ENCODE results near the gene TBC1D22B. TPM values are rescaled to one million over a fixed set of nuclear protein-coding genes. Genes with fewer than 3 reads are reported as not detected.

TBC1D22B gene
- total RNA-seq, 1 experiment from 2014 or later = 12.9 TPM

DNA sequence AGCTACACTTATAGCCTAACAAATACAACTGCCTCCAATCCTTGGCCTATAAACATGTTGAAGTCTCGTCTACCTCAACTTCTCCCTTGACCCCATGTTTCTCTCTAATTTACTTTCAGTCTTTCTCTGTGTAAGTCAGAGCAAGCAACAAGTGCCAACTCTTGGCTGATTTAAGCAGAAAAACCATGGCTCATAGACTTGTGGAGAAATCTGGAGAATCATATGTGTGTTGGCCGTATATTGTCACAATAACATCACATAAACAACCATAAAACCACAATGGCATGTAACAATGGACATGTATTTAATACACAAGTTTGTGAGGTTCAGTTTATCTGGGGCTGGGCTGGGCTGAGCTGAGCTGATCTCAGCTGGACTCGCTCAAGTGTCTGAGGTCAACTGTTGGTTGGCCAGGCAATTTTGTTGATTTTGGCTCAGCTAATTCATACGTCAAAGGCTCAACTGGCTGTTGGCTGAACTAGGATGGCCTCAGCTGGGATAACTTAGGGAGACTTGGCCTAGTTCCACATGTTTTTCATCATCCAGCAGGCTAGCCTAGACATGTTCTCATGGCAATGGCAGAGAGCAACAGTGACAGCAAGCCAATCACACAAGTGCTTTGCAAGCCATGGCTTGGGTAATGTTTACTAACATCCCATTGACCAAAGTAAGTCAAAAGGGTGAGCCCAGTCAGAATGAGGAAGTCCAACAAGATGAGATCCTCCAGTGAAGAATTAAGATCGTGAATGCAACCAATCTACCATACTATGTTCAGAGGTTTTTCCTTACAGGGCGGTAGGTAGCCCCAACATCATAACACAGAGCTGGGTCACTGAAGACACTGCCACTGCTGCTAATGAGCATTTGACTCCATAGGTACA lies 12.9 kb upstream of the TBC1D22B start:
- Histone ChIP-seq H2BK120ac (ENCODE audit: low read depth, low read length, poor library complexity, severe bottlenecking) (no peak overlapping the region), H3K79me1 (ENCODE audit: insufficient read depth, low read depth, low read length, poor library complexity, severe bottlenecking) (no peaks in the 10 kb centered on the region), H3K4me1 (ENCODE audit: insufficient read depth, low read length) (no peaks in the 10 kb centered on the region), H3K56ac (ENCODE audit: insufficient read length, low read depth, low read length) (no peak overlapping the region), H4K91ac (ENCODE audit: insufficient read length, low read depth, low read length) (no peak overlapping the region), H2AFZ (ENCODE audit: low read length) (no peak overlapping the region), H3K27me3 (ENCODE audit: insufficient read depth, low read length) (peaks cover 2% of the 10 kb centered on the region; the same call in 1 of the 2 replicates), H2BK12ac (ENCODE audit: insufficient read length, low read depth, low read length) (no peak overlapping the region), H3K79me2 (ENCODE audit: insufficient read depth, low read length) (no peaks in the 10 kb centered on the region), H3K14ac (ENCODE audit: insufficient read depth, low read length) (no peak overlapping the region), H3K9me3 (ENCODE audit: control insufficient read depth, low read depth, low read length) (no peaks in the 10 kb centered on the region), H3K9ac (ENCODE audit: extremely low read depth, insufficient read length, low read length) (no peak overlapping the region), H3K23me2 (ENCODE audit: insufficient read length, low read depth, low read length, poor library complexity, severe bottlenecking) (no peaks in the 10 kb centered on the region), H4K5ac (ENCODE audit: insufficient read length, low read depth, low read length) (no peak overlapping the region), H4K20me1 (ENCODE audit: control insufficient read depth, insufficient read depth, insufficient read length) (no peaks in the 10 kb centered on the region), H3T11ph (ENCODE audit: low read length) (no peak overlapping the region), H3K4ac (ENCODE audit: low read depth, low read length) (no peak overlapping the region), H2BK5ac (ENCODE audit: insufficient read length, low read length) (no peak overlapping the region), H3K18ac (ENCODE audit: insufficient read length, low read depth, low read length) (no peak overlapping the region), H3K4me2 (ENCODE audit: insufficient read depth, insufficient read length, low read length) (no peak overlapping the region), H3K23ac (ENCODE audit: insufficient read length, low read depth, low read length) (no peak overlapping the region), H2BK15ac (ENCODE audit: low read depth, low read length) (no peak overlapping the region), H2AK5ac (ENCODE audit: insufficient read length, low read length) (no peak overlapping the region), H4K8ac (replicated peaks; ENCODE audit: insufficient read length, low read depth, low read length) (no peak overlapping the region), H3K27ac (ENCODE audit: insufficient read length, low read depth, low read length) (no peak overlapping the region), H2BK20ac (ENCODE audit: low read depth, low read length, poor library complexity, severe bottlenecking) (no peak overlapping the region)
- no CpG with 5 or more reads among the region's 6 CpGs for WGBS (ENCODE audit: extremely low coverage, insufficient read length, low lambda C conversion rate)
- Mint-ChIP-seq H3K36me3 (ENCODE audit: insufficient read depth in 1 of 3, low read depth in 3 of 3) (no peaks in the 10 kb centered on the region), H3K9me3 (no peaks in the 10 kb centered on the region), H3K27me3 (ENCODE audit: low read depth) (peaks cover 10% of the 10 kb centered on the region), H3K4me1 (peaks cover 3% of the 10 kb centered on the region in 2 experiments; a peak in 2 of 4 replicates), H3K4me3 (no peak overlapping the region), H3K27ac (no peak overlapping the region)
- no peak for DNase-seq
- TF ChIP-seq, protein P1, sequence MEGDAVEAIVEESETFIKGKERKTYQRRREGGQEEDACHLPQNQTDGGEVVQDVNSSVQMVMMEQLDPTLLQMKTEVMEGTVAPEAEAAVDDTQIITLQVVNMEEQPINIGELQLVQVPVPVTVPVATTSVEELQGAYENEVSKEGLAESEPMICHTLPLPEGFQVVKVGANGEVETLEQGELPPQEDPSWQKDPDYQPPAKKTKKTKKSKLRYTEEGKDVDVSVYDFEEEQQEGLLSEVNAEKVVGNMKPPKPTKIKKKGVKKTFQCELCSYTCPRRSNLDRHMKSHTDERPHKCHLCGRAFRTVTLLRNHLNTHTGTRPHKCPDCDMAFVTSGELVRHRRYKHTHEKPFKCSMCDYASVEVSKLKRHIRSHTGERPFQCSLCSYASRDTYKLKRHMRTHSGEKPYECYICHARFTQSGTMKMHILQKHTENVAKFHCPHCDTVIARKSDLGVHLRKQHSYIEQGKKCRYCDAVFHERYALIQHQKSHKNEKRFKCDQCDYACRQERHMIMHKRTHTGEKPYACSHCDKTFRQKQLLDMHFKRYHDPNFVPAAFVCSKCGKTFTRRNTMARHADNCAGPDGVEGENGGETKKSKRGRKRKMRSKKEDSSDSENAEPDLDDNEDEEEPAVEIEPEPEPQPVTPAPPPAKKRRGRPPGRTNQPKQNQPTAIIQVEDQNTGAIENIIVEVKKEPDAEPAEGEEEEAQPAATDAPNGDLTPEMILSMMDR (conservative IDR thresholded peaks at IDR 0.05) = no peak
